Astrocyte (in vitro differentiated cells and primary cell): ENCODE results near the gene DNASE1L2. TPM values are rescaled to one million over a fixed set of nuclear protein-coding genes. Genes with fewer than 3 reads are reported as not detected.

Source experiments
- DNase-seq: peaks from one replicate; pipeline ENCODE4 v3.0.0-alpha.2; 2010; ENCODE audit warnings: low read depth
- FAIRE-seq: peaks from 2 replicates; lab custom pipeline; 2011; peaks lifted over from hg19 to GRCh38; lab: Jason Lieb, UNC
- H2AFZ ChIP-seq: 2 replicates; pipeline ENCODE4 v1.6.0; 2012; ENCODE audit warnings: low read depth, low read length, inconsistent platforms
- H3K27ac ChIP-seq: 2 replicates; pipeline ENCODE4 v1.5.1; 2011; ENCODE audit warnings: low read depth, low read length, inconsistent platforms
- H3K27me3 ChIP-seq: 2 replicates; pipeline ENCODE4 v1.6.0; 2011; ENCODE audit warnings: low read length, inconsistent platforms; ENCODE audit not compliant: insufficient read depth
- H3K36me3 ChIP-seq: 2 replicates; pipeline ENCODE4 v1.5.1; 2011; ENCODE audit warnings: low read length, inconsistent platforms; ENCODE audit not compliant: insufficient read depth
- H3K4me1 ChIP-seq: 2 replicates; pipeline ENCODE4 v1.5.1; 2011; ENCODE audit warnings: low read length, inconsistent platforms; ENCODE audit not compliant: insufficient read depth
- H3K4me2 ChIP-seq: 2 replicates; pipeline ENCODE4 v1.6.0; 2012; ENCODE audit warnings: low read length, inconsistent platforms
- H3K4me3 ChIP-seq: 2 replicates; pipeline ENCODE4 v1.5.1; 2011; ENCODE audit warnings: low read depth, mild to moderate bottlenecking, low read length, inconsistent platforms; ENCODE audit not compliant: insufficient read depth
- H3K79me2 ChIP-seq: 2 replicates; pipeline ENCODE4 v1.6.0; 2012; ENCODE audit warnings: mild to moderate bottlenecking, low read length, inconsistent platforms; ENCODE audit not compliant: insufficient read depth
- H3K9ac ChIP-seq: 2 replicates; pipeline ENCODE4 v1.6.0; 2012; ENCODE audit warnings: mild to moderate bottlenecking, low read length, inconsistent platforms
- H3K9me3 ChIP-seq: 2 replicates; pipeline ENCODE4 v1.5.1; 2012; ENCODE audit warnings: low read depth, mild to moderate bottlenecking, low read length, inconsistent platforms; ENCODE audit not compliant: insufficient read depth
- H4K20me1 ChIP-seq: 2 replicates; pipeline ENCODE4 v1.6.0; 2012; ENCODE audit warnings: low read length, inconsistent platforms; ENCODE audit not compliant: insufficient read depth
- H3K27ac Mint-ChIP-seq: one replicate; pipeline ENCODE4 v1.8.0; 2021; ENCODE audit warnings: mild to moderate bottlenecking, mixed read lengths; ENCODE audit not compliant: unreplicated experiment
- H3K27me3 Mint-ChIP-seq: one replicate; pipeline ENCODE4 v1.8.0; 2021; ENCODE audit warnings: low read depth, mixed read lengths; ENCODE audit not compliant: unreplicated experiment
- H3K36me3 Mint-ChIP-seq: one replicate; pipeline ENCODE4 v1.8.0; 2021; ENCODE audit warnings: low read depth, mixed read lengths; ENCODE audit not compliant: unreplicated experiment
- H3K4me1 Mint-ChIP-seq: one replicate; pipeline ENCODE4 v1.8.0; 2021; ENCODE audit warnings: low read depth, mixed read lengths; ENCODE audit not compliant: unreplicated experiment
- H3K4me3 Mint-ChIP-seq: one replicate; pipeline ENCODE4 v1.8.0; 2021; ENCODE audit warnings: mild to moderate bottlenecking, moderate library complexity, mixed read lengths; ENCODE audit not compliant: unreplicated experiment
- H3K9me3 Mint-ChIP-seq: one replicate; pipeline ENCODE4 v1.8.0; 2021; ENCODE audit warnings: mild to moderate bottlenecking, mixed read lengths; ENCODE audit not compliant: unreplicated experiment
- CTCF ChIP-seq: IDR thresholded peaks from 2 replicates; pipeline ENCODE4 v1.5.1; 2011; ENCODE audit warnings: low read depth, mild to moderate bottlenecking, inconsistent platforms, low read length, moderate library complexity; ENCODE audit not compliant: insufficient read depth
- EZH2 ChIP-seq: IDR thresholded peaks from 2 replicates; pipeline ENCODE4 v1.6.1; 2012; ENCODE audit warnings: mild to moderate bottlenecking, low read length, inconsistent platforms; ENCODE audit not compliant: insufficient read depth
- total RNA-seq: library from RNA; stranded (reverse); gene quantifications from 2 replicates; pipeline ENCODE4 v1.2.1, GENCODE V29; 2021

The DNASE1L2 gene
- total RNA-seq, 1 donor from 2014 or later = 1.3 TPM

GRCh38 chr16:2278272-2278608 lies 42.0 kb downstream of the DNASE1L2 start:
- H3K4me3 Mint-ChIP-seq = no peak overlapping the region
- Histone ChIP-seq H3K27me3 (peaks cover 3% of the 10 kb centered on the region), H3K9me3 (no peaks in the 10 kb centered on the region), H3K27ac (no peak overlapping the region), H4K20me1 (no peaks in the 10 kb centered on the region), H3K4me3 (no peak overlapping the region), H2AFZ (no peak overlapping the region), H3K79me2 (no peaks in the 10 kb centered on the region), H3K36me3 (no peaks in the 10 kb centered on the region), H3K9ac (no peak overlapping the region), H3K4me1 (no peaks in the 10 kb centered on the region), H3K4me2 (no peak overlapping the region)
- DNase-seq (no peak), FAIRE-seq (no peak)
- H3K36me3 Mint-ChIP-seq = peaks cover 2% of the 10 kb centered on the region
- H3K27me3 Mint-ChIP-seq = peaks cover 13% of the 10 kb centered on the region
- no peaks in the 10 kb centered on the region for H3K9me3 Mint-ChIP-seq
- no peak overlapping the region for H3K27ac Mint-ChIP-seq
- no peaks in the 10 kb centered on the region for H3K4me1 Mint-ChIP-seq
- TF ChIP-seq EZH2 = no peak

GRCh38 chr16:2278956-2279800 lies 42.9 kb downstream of the DNASE1L2 start:
- no peaks in the 10 kb centered on the region for H3K79me2 ChIP-seq
- H3K9me3 Mint-ChIP-seq = no peaks in the 10 kb centered on the region
- no peaks in the 10 kb centered on the region for H3K36me3 ChIP-seq
- H3K4me2 ChIP-seq = no peak overlapping the region
- no peaks in the 10 kb centered on the region for H3K36me3 Mint-ChIP-seq
- TF ChIP-seq CTCF (no peak), EZH2 (no peak)
- no peak overlapping the region for H3K9ac ChIP-seq
- H4K20me1 ChIP-seq = no peaks in the 10 kb centered on the region
- DNase-seq (no peak), FAIRE-seq (no peak)
- no peak overlapping the region for H2AFZ ChIP-seq
- no peak overlapping the region for H3K27ac ChIP-seq
- no peak overlapping the region for H3K4me3 Mint-ChIP-seq
- peaks cover 20% of the 10 kb centered on the region for H3K27me3 Mint-ChIP-seq
- no peaks in the 10 kb centered on the region for H3K4me1 Mint-ChIP-seq
- H3K9me3 ChIP-seq = no peaks in the 10 kb centered on the region
- H3K4me3 ChIP-seq = no peak overlapping the region
- no peaks in the 10 kb centered on the region for H3K4me1 ChIP-seq
- peaks cover 3% of the 10 kb centered on the region for H3K27me3 ChIP-seq
- no peak overlapping the region for H3K27ac Mint-ChIP-seq

GRCh38 chr16:2280461-2280860 lies 44.2 kb downstream of the DNASE1L2 start:
- H3K36me3 Mint-ChIP-seq = peaks cover 2% of the 10 kb centered on the region
- Histone ChIP-seq H3K79me2 (no peaks in the 10 kb centered on the region), H3K4me3 (no peak overlapping the region), H3K27ac (no peak overlapping the region), H3K27me3 (peaks cover 3% of the 10 kb centered on the region), H4K20me1 (no peaks in the 10 kb centered on the region), H2AFZ (no peak overlapping the region), H3K9me3 (no peaks in the 10 kb centered on the region), H3K4me1 (no peaks in the 10 kb centered on the region), H3K9ac (no peak overlapping the region), H3K4me2 (no peak overlapping the region), H3K36me3 (no peaks in the 10 kb centered on the region)
- no peak overlapping the region for H3K27ac Mint-ChIP-seq
- H3K27me3 Mint-ChIP-seq = peaks cover 22% of the 10 kb centered on the region
- H3K9me3 Mint-ChIP-seq = no peaks in the 10 kb centered on the region
- TF ChIP-seq EZH2 (no peak), CTCF (no peak)
- H3K4me1 Mint-ChIP-seq = no peaks in the 10 kb centered on the region
- no peak overlapping the region for H3K4me3 Mint-ChIP-seq
- no peak for DNase-seq
- FAIRE-seq = no peak
